WERI-Rb-1 (cell line): ENCODE data around the gene SLC16A13.

Experiments
- DNase-seq: peaks from one replicate; pipeline ENCODE4 v3.0.0-alpha.2; 2020
- H3K27ac ChIP-seq: fragments of 250-450 bp; sonication (Bioruptor Pico); 2 replicates; pipeline ENCODE4 v1.5.1; 2020; ENCODE audit warnings: mild to moderate bottlenecking, moderate library complexity
- H3K27me3 ChIP-seq: fragments of 250-450 bp; sonication (Bioruptor Pico); 2 replicates; pipeline ENCODE4 v1.5.1; 2021; ENCODE audit warnings: mild to moderate bottlenecking, low read depth, moderate library complexity; ENCODE audit not compliant: insufficient read depth, severe bottlenecking
- H3K36me3 ChIP-seq: fragments of 250-450 bp; sonication (Bioruptor Pico); 2 replicates; pipeline ENCODE4 v1.5.1; 2020; ENCODE audit warnings: mild to moderate bottlenecking, moderate library complexity
- H3K4me3 ChIP-seq: 2 replicates; pipeline ENCODE4 v1.5.1; 2011; ENCODE audit warnings: low read depth, mild to moderate bottlenecking, control low read depth, low read length
- H3K9me3 ChIP-seq: fragments of 250-450 bp; sonication (Bioruptor Pico); 2 replicates; pipeline ENCODE4 v1.5.1; 2021; ENCODE audit warnings: mild to moderate bottlenecking, moderate library complexity; ENCODE audit not compliant: severe bottlenecking
- CTCF ChIP-seq: IDR thresholded peaks from 2 replicates; pipeline ENCODE4 v1.5.1; 2011; ENCODE audit warnings: low read depth, mild to moderate bottlenecking, control low read depth, inconsistent platforms, low read length

SLC16A13 gene

DNA sequence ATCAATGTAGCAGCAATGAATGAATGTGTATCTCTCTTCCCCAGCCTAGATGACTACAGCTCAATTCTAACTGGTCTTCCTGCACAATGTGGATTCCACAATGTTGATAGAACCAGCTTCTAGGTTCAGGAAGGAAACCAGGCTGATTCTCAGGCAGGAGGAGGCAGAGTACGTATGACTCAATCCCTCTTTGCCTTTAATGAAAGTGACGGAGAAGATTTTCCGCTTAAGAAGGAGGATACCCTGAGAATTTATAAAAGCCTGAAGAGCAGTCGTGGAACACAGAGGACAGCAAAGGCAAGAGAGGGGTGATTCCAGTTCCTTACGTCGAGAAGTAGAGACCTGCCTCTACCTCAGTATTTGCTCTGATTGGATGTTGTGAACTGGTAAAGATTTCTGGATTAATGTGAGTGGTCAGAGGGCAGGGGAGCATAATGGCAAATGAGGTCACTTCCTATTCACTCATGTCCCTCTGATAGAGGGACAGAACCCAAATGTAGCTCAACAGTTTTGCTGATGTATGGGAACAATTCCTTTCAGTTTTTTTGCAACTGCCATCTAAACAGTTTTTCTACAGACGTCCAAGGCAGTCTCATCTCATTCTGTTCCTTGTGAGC is 23.1 kb downstream of the SLC16A13 start:
- Histone ChIP-seq H3K27ac (no peak overlapping the region), H3K9me3 (peaks cover 2% of the 10 kb centered on the region), H3K4me3 (no peak overlapping the region), H3K27me3 (no peaks in the 10 kb centered on the region), H3K36me3 (no peaks in the 10 kb centered on the region)
- TF ChIP-seq CTCF, result no peak
- no peak for DNase-seq

DNA sequence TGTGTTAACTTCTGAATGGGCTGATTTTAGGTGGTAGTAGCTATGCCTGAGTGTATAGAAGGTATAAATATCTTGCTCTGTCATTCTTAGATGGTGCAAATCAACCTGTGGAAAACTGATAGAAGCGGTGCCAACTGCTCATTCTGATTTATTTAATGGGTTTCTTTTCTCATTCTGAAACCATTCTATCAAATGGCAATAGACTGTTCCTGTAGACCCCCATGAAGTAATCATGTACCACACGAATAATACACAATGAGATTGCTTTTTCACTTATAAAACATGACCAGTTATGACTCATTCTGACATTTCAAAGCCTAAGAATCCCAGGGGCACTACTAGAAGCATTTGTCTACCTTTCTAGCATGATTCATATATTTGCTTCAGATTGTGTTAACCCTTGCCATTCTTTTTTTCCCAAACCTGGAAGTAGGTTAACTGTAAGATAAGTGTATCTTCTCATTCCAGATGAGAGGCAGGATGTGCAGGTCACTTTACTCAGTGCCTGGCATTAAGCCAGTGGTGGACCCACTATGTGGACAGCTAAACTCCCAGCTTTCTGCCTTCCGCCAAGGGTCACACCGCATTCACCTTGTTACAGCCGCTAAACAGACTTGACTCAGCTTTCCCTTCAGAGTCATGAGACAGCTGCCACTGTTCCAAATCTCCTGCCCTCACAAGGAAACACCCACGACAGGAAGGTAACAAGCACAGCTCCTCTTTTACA is 24.5 kb downstream of the SLC16A13 start:
- no peak for TF ChIP-seq CTCF
- Histone ChIP-seq H3K4me3 (no peak overlapping the region), H3K27me3 (no peaks in the 10 kb centered on the region), H3K27ac (no peak overlapping the region), H3K9me3 (peaks cover 2% of the 10 kb centered on the region), H3K36me3 (no peaks in the 10 kb centered on the region)
- no peak for DNase-seq

- Histone ChIP-seq H3K27ac (peak overlapping the region; percentile 58), H3K36me3 (no peaks in the 10 kb centered on the region), H3K4me3 (no peak overlapping the region), H3K9me3 (peaks cover 11% of the 10 kb centered on the region), H3K27me3 (no peaks in the 10 kb centered on the region)
- peak; percentile 40 for DNase-seq
- no peak for TF ChIP-seq CTCF
Measured at GRCh38 chr17:7063518-7064094, 27.8 kb downstream of the SLC16A13 start.

DNA sequence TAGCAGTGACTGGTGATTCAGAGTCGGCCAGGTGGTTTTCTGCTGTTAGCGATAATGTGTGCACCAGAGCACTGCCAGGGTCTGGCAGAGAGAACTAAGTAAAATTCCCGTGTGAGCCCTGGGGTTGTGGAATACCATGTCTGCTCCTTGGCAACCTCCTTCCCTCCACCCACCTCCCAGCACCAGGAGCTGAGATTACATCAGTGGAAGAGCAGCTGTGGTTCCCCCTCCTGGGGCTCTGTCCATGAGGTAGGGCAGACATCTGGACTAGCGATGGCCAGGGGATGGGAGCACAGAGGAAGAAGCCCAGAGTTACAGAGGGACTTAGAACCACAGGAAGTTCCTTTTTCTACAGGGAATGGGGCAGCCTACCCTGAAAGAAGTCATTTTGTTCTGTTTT is 28.4 kb downstream of the SLC16A13 start:
- H3K27me3 ChIP-seq, result no peaks in the 10 kb centered on the region
- peaks cover 11% of the 10 kb centered on the region for H3K9me3 ChIP-seq
- TF ChIP-seq CTCF, result no peak
- H3K27ac ChIP-seq, result no peak overlapping the region
- peak; percentile 7 for DNase-seq
- no peak overlapping the region for H3K4me3 ChIP-seq
- H3K36me3 ChIP-seq, result no peaks in the 10 kb centered on the region

GRCh38 chr17:7067198-7067597 is 31.4 kb downstream of the SLC16A13 start:
- peaks cover 9% of the 10 kb centered on the region for H3K9me3 ChIP-seq
- no peaks in the 10 kb centered on the region for H3K27me3 ChIP-seq
- no peak overlapping the region for H3K4me3 ChIP-seq
- no peaks in the 10 kb centered on the region for H3K36me3 ChIP-seq
- DNase-seq, result no peak
- no peak overlapping the region for H3K27ac ChIP-seq
- no peak for TF ChIP-seq CTCF
